HG03025 (cell line): ENCODE data around the gene SLC25A36.

Experiments used
- ATAC-seq: cut with Tn5 transposase; IDR thresholded peaks from one replicate; pipeline ENCODE4 v1.9.1; 2021; ENCODE audit warnings: mild to moderate bottlenecking, moderate library complexity; ENCODE audit not compliant: unreplicated experiment, low FRiP score

Gene SLC25A36, protein sequence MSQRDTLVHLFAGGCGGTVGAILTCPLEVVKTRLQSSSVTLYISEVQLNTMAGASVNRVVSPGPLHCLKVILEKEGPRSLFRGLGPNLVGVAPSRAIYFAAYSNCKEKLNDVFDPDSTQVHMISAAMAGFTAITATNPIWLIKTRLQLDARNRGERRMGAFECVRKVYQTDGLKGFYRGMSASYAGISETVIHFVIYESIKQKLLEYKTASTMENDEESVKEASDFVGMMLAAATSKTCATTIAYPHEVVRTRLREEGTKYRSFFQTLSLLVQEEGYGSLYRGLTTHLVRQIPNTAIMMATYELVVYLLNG

DNA sequence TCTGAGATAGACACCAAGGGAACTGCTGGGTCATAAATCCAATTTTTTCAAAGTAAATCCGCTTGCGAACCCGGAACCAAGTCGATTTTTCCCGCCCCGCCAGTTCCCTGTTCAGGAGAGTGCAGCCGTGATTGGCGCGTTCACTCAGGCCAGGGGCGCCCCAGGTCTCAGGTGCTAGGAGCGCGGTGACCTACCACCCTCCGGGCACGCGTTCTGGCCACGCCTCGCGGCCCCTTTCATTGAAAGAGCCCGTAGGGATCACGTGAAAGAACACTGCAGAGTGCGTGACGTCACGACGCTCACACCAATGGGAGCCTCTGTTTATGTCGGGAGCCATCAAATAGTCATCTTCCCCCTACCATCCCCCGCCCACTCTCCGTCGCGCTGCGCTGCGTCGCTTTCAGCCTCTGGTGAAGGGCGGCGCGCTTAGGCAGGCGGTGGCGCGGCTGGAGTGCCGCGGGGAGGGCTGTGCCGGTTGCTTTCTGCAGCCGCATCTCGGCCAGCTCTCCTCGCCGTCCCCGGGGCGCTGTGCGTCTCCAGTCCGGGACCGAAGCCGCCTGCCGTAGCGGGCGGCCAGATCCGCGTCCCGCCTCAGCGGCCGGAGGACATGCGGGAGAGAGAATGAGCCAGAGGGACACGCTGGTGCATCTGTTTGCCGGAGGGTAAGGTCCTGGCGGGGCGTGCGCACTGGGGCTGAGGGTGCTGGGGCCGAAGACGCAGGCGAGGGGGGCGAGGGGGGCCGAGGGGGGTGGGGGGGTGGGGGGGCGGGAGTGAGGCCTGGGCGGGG, at the start of gene SLC25A36:
TSS of gene SLC25A36 (plus strand) at position 403 of the 787 bp plus-strand sequence. CDS start at position 622, 219 bp downstream.
- ATAC-seq = peak; percentile 99

- no peak for ATAC-seq
These were observed 44.6 kb upstream of the SLC25A36 start for GRCh38 chr3:140896997-140897396.

GRCh38 chr3:140898340-140899180, 43.1 kb upstream of the SLC25A36 start:
- ATAC-seq = no peak

- no peak for ATAC-seq
These were observed 42.3 kb upstream of the SLC25A36 start for GRCh38 chr3:140899363-140899762.

- ATAC-seq = no peak
These were observed 38.8 kb upstream of the SLC25A36 start for GRCh38 chr3:140902791-140903190.

GRCh38 chr3:140903196-140903595, 38.4 kb upstream of the SLC25A36 start:
- no peak for ATAC-seq

DNA sequence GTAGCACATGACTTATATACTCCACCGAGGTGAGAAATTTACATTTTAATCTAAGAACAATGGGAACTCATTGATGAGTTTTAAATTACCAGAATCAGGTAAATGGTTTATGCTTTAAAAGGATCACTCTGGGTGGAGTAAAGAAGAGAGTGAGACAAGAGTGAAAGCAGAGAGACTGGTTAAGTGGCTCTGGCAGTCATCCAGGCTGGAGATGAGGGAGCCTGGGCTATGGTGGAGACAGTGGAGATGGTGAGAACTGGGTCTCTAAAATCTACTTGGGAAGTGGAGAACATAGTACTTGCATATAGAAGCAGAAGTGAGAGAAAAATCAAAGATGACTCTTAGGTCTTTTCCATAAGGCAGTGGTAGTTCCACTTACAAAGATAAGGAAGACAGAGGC, 37.1 kb upstream of the SLC25A36 start:
- no peak for ATAC-seq

GRCh38 chr3:140905559-140905958, 36.1 kb upstream of the SLC25A36 start:
- no peak for ATAC-seq

DNA sequence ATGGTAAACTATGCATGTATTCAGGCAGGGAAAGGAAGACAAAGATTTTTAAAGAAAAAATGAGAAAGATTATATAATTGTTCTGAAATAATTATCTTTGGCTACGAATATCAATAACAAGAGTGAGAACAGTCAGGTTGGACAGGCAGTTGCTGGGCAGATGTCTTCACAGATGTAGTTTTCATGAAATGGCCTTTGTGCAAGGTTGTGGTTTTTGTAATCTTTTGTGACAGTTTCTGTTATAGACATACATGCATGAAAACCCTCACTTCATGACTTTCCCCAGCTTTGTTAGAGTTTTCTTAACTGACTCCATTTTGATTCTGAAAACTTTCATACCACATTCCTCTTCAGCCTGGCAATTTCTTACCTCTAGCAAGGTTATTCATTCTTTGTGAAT, 34.9 kb upstream of the SLC25A36 start:
- peak; percentile 78 for ATAC-seq

- no peak for ATAC-seq
These were observed 30.8 kb upstream of the SLC25A36 start for GRCh38 chr3:140910860-140911259.

GRCh38 chr3:140911822-140912221, 29.8 kb upstream of the SLC25A36 start:
- ATAC-seq = no peak

DNA sequence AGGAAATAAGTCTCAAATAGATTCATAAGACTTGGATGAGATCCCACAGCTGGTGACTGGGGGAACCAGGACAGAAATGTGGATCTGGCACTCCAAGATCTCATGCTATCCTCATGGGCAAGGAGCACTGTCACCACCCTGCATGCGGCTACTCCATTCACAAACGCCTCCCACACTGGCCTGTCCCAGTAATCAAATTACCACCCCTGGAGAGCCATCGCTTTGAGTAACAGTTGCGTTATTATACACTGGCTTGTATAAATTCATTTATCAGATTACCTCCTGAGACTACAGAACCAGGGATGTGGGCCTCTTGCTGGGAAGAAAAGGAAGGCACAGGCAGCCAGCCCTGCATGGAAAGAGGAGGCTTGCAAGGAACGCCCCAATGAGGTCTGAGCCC, 27.9 kb upstream of the SLC25A36 start:
- ATAC-seq = no peak

GRCh38 chr3:140914384-140914945, 27.2 kb upstream of the SLC25A36 start:
- no peak for ATAC-seq

GRCh38 chr3:140916603-140917002, 25.0 kb upstream of the SLC25A36 start:
- no peak for ATAC-seq

DNA sequence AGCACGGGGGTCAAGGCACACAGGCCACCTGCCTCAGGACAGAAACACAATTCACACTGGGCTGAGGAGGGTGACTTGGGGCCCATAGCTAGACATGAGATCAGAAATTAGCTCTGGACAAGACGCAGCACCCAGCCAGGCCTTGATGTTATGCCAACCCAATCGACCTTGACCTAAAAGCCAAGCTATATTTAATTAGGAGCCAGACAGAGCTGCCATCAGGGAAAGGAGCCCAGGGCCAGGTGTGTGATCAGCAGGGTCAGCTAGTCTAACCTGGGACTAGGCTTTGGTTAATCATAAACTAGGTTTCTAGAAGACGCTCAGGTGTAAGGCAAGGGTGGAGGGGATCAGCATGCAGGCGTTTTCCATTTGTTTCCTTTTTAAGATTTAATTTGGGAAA, 23.9 kb upstream of the SLC25A36 start:
- ATAC-seq = no peak

- no peak for ATAC-seq
These were observed 21.6 kb upstream of the SLC25A36 start for GRCh38 chr3:140920029-140920428.

- ATAC-seq = no peak
These were observed 19.0 kb upstream of the SLC25A36 start for GRCh38 chr3:140922634-140923033.

DNA sequence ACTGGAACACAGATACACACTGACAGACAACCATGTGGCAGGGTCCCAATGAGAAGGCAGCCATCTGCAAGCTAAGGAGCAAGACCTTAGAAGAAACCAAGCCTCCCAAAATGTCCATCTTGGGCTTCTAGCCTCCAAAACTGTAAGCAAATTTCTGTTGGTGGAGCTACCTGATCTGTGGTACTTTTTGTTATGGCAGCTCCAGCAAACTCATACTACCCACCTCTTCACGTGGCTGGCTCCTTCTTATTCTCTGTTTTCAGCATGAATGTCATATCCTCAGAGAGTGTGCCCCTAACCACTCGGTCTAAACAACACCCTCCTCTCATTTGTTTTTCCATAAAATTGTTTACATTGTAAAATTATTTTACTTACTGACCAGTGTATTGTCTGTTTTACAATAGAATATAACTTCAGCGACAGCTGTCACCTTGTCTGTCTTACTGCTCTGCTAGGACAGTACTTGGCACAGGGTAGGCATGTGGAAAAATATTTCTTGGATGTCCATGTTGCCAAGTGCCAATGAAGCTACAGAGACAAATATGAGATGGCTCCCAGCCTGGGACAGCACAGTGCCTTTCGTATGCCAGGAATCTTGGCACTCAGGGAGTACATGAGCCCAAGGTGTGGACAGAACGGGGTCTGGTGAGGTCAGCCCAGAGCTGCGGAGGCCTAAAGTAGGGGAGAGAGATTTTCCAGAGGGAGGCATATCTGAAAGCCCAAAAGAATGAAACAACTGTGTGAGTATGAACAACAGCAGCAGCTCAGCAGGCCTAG, 17.4 kb upstream of the SLC25A36 start:
- no peak for ATAC-seq

- no peak for ATAC-seq
These were observed 14.2 kb upstream of the SLC25A36 start for GRCh38 chr3:140927279-140928069.
